ENCODE data around the gene STMN1. TPM values are rescaled to one million over a fixed set of nuclear protein-coding genes. Genes with fewer than 3 reads are reported as not detected.

Gene STMN1
- total and polyA plus RNA-seq, 2 experiments from 2014 or later, result 227 to 1,890 TPM

- Mint-ChIP-seq H3K9me3 (no peaks in the 10 kb centered on the region; the same call in 2 of the 3 replicates), H3K4me1 (peaks cover 26% of the 10 kb centered on the region), H3K27ac (no peak overlapping the region), H3K27me3 (ENCODE audit: insufficient read depth, low read depth, poor library complexity) (peaks cover 5% of the 10 kb centered on the region), H3K4me3 (no peak overlapping the region), H3K36me3 (ENCODE audit: low read depth) (no peaks in the 10 kb centered on the region)
- Histone ChIP-seq H2AFZ (no peak overlapping the region), H3F3A (replicated peaks; ENCODE audit: low read depth) (0 out of 2 replicates have a peak, but pooled peaks cover 3% of the 10 kb centered on the region), H3K4me1 (ENCODE audit: insufficient read depth) (peaks cover 26% of the 10 kb centered on the region), H3K4me2 (no peak overlapping the region), H3K4me3 (no peak overlapping the region), H3K27me3 (ENCODE audit: insufficient read depth) (peaks cover 1% of the 10 kb centered on the region), H3K79me2 (replicated peaks; ENCODE audit: insufficient read depth) (no peaks in the 10 kb centered on the region), H3K27ac (ENCODE audit: low read depth) (no peak overlapping the region), H3K9me2 (ENCODE audit: insufficient read depth) (no peaks in the 10 kb centered on the region), H3K36me3 (ENCODE audit: insufficient read depth) (no peaks in the 10 kb centered on the region), H4K20me1 (replicated peaks; ENCODE audit: insufficient read depth) (no peaks in the 10 kb centered on the region)
- TF ChIP-seq ETS1 (IDR thresholded peaks at IDR 0.05) (no peak), REST (IDR thresholded peaks at IDR 0.05; ENCODE audit: unreplicated experiment) (no peak), ZNF331 (CRISPR knock-in tag; IDR thresholded peaks at IDR 0.05; ENCODE audit: low read depth) (no peak), ZNF114 (CRISPR knock-in tag; IDR thresholded peaks at IDR 0.05) (no peak), CTCF (conservative IDR thresholded peaks at IDR 0.05; ENCODE audit: low read depth in 2 of 2) (no peak), POLR2AphosphoS5 (IDR thresholded peaks at IDR 0.05; ENCODE audit: low read depth) (no peak), STAT1 (IDR thresholded peaks at IDR 0.05; ENCODE audit: unreplicated experiment) (no peak), NANOG (IDR thresholded peaks at IDR 0.05; ENCODE audit: borderline replicate concordance) (no peak), CREB1 (CRISPR knock-in tag; IDR thresholded peaks at IDR 0.05; ENCODE audit: low read depth) (no peak), EZH2phosphoT487 (IDR thresholded peaks at IDR 0.05; ENCODE audit: unreplicated experiment) (no peak), JUNB (IDR thresholded peaks at IDR 0.05; ENCODE audit: unreplicated experiment) (no peak), EZH2 (IDR thresholded peaks at IDR 0.05; ENCODE audit: low read depth, unreplicated experiment) (no peak), ZNF462 (CRISPR knock-in tag; IDR thresholded peaks at IDR 0.05) (no peak)
- peak; percentile 21 for DNase-seq (ENCODE audit: low spot score)
- no peak for ATAC-seq
Observed at GRCh38 chr1:25871086-25871703, 35.0 kb downstream of the STMN1 start.

Measured in GM23338 (cell line).